GM21737 (cell line): ENCODE results near the gene GFPT1.

Experiments
- ATAC-seq: cut with Tn5 transposase; IDR thresholded peaks from one replicate; pipeline ENCODE4 v1.9.1; 2021; ENCODE audit warnings: mild to moderate bottlenecking, moderate library complexity; ENCODE audit not compliant: unreplicated experiment

The GFPT1 gene

GRCh38 chr2:69330781-69331180, 56.2 kb downstream of the GFPT1 start:
- no peak for ATAC-seq

DNA sequence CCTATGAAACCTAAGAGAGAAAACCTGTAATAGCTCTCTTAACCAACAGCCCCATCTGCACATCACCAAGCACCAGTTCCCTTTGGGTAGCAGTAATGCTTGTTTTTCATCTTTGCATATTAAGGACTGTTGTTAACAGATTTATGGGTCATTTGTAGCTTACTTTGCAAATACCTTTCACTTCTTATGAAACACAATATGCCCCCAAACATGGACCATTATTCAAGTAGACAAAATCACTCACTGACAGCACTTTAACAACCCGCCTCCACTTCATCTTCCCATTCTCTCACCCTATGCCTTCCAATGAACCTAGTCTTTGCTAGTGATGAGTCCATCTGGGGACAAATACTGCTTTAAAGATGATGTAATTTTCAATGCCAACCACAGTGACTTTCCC, 64.4 kb downstream of the GFPT1 start:
- no peak for ATAC-seq

DNA sequence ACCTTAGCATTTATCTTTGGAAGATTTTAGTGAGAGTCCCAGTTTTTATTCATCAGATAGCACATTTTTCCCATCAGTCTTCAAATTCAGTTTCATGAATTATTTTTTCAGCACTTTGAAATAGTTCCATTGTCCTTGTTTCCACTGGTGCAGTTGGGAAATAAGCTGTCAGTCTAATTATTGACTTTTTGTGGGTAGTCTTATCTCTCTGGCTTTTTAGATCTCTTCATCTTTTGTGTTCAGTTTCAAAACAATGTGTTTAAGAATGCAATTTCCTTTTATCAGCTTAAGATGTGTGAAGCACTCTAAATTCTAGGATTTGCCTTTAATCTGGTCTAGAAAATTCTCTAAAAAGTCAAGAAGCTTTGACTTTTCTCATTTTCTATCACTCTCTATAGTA, 70.5 kb downstream of the GFPT1 start:
- no peak for ATAC-seq

GRCh38 chr2:69315160-69315761, 71.8 kb downstream of the GFPT1 start:
- no peak for ATAC-seq

- ATAC-seq, result no peak
These were observed 76.0 kb downstream of the GFPT1 start for GRCh38 chr2:69311024-69311416.

GRCh38 chr2:69310111-69311023, 76.7 kb downstream of the GFPT1 start:
- ATAC-seq, result no peak

GRCh38 chr2:69309351-69310110, 77.5 kb downstream of the GFPT1 start:
- ATAC-seq, result no peak

GRCh38 chr2:69308338-69308737, 78.7 kb downstream of the GFPT1 start:
- no peak for ATAC-seq

GRCh38 chr2:69307579-69308064, 79.4 kb downstream of the GFPT1 start:
- no peak for ATAC-seq

DNA sequence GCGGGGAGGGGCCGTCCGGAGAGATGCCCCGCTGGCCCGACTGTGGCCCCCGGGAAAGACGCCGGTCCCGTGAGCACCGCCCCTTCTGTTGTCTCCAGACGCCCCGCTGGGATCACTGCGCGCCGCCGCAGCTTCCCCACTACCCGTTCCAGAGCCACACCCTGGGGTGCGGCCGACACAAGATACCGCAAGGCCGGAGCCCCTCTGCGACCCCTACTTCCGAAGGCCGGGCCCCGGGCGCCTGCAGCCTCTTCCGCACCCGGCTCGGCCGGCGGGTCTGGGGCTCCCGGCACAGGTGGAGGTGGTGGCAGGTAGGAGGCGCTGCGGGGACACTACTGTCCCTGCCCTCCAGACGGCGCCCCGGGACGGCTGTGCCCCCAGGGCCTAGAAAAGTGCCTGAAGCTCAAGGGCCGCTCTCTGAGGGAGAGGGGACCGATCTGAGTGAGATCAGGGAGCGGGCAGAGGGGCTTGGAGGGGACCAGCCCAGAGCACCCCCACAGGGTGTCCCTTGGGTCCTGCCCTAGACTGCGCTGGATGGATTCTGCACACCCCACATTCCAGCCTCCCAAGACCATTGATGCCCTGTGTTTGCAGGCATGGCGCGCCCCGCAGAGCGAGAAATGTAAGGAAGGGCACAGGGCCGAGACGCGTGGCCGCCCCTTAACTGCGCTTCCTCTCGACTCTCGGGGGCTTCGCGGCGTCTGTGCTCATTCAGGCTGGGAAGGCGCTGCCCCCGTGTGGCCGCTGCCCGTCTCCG, 80.0 kb downstream of the GFPT1 start:
- peak; percentile 67 for ATAC-seq

GRCh38 chr2:69306393-69306821, 80.6 kb downstream of the GFPT1 start:
- no peak for ATAC-seq

GRCh38 chr2:69305712-69306392, 81.2 kb downstream of the GFPT1 start:
- ATAC-seq, result no peak

DNA sequence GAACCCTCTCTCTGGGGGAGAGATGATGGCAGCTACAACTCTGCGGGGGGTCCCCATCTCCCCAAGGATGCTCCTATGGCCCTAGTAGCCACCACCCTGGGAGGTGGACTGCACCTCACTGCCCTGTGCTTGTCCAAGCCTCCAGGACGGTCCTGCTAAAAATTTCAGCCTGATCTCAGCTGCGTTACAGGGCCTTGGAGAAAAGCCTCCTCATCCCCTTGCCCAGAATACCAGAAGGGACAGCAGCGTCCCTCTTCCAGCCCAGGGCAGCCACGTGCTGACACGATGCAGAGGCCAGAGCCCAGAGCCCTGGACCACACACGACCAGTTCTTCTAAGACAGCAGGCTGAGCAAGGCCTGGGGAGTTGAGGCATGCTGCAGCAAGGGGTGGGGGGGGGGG, 81.9 kb downstream of the GFPT1 start:
- no peak for ATAC-seq

- no peak for ATAC-seq
These were observed 82.4 kb downstream of the GFPT1 start for GRCh38 chr2:69304656-69305055.

GRCh38 chr2:69300650-69301049, 86.4 kb downstream of the GFPT1 start:
- no peak for ATAC-seq

DNA sequence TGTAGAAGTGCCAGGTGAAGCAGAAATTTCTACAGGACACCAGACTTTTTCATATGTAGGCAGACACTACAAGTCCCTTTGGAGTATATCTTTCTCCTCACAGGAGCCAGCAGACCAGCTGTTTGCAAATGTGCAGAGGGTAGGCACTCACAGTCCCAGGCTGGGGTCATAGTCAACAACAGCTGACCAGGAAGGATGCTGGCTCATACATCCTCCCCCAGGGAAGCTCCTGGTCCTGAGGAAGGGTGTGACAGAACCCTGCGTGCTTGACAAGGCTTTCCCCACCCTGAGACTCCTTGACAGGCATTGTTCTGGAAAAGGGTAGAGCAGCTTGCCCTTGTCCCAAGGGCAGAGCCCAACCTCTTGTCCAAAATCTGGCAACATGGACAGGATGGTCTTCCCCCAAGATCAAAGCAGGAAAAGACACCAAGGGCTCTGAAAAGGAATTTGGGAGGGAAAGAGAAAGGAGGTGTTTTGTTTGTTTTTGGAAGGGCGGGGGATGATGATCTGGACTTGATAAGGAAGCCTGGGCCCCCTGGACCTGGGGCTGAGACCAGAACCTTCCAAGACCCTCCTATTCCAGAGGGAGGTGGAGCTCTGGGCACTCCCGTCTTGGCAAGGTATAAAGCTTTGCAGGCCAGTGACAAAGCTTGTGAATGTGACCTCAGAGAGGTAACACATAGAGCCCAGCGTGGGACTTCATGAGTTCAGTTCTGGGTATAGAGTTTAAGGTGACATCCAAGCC, 87.1 kb downstream of the GFPT1 start:
- ATAC-seq, result no peak

DNA sequence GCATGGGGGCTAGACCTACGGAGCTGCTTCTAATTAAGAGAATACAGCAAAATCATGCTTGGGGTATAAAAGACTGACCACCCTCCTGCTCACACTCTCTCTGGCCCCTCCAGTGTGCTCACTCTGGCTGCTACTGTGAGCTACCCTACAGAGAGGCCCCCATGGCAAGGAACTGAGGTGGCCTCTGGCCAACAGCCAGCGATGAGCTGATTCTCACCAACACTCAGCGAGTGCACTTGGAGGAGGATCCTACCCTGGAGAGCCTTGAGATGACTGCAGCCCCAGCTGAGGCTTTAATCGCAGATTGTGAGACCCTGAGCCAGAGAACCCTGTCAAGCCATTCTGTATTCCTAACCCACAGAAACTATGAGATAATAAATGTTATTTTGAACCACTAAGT, 88.2 kb downstream of the GFPT1 start:
- ATAC-seq, result no peak

- ATAC-seq, result no peak
These were observed 88.8 kb downstream of the GFPT1 start for GRCh38 chr2:69298261-69298660.

GRCh38 chr2:69297216-69297615, 89.8 kb downstream of the GFPT1 start:
- no peak for ATAC-seq
